Suprapubic skin (tissue), 4 donors: ENCODE results near the gene ANKRD35. TPM values are rescaled to one million over a fixed set of nuclear protein-coding genes. Genes with fewer than 3 reads are reported as not detected.
A peak's percentile ranks its signal among the peaks of the same experiment; 100 is the strongest.

Experiments used
- DNase-seq, 2 donors: peaks; one replicate each; pipeline ENCODE4 v3.0.0-alpha.2; 2019; ENCODE audit warnings: low spot score in 2 of 2
- H3K27ac ChIP-seq: fragments of 200-600 bp; sonication (generic); one replicate; pipeline ENCODE4 v1.5.1; 2019
- H3K27me3 ChIP-seq: fragments of 200-600 bp; sonication (generic); one replicate; pipeline ENCODE4 v1.5.1; 2019
- H3K36me3 ChIP-seq: fragments of 200-600 bp; sonication (generic); one replicate; pipeline ENCODE4 v1.5.1; 2019
- H3K4me1 ChIP-seq: fragments of 200-600 bp; sonication (generic); one replicate; pipeline ENCODE4 v1.5.1; 2019
- H3K4me3 ChIP-seq: fragments of 200-600 bp; sonication (generic); one replicate; pipeline ENCODE4 v1.5.1; 2019; ENCODE audit warnings: mild to moderate bottlenecking
- H3K9me3 ChIP-seq: fragments of 200-600 bp; sonication (generic); one replicate; pipeline ENCODE4 v1.5.1; 2019
- EP300 ChIP-seq: sonication (generic); formaldehyde crosslinking; IDR thresholded peaks from one replicate; pipeline ENCODE4 v1.6.1; 2017; ENCODE audit warnings: antibody characterized with exemption
- POLR2A ChIP-seq, 2 donors: fragments of 450-650 bp; IDR thresholded peaks; one replicate each; pipeline ENCODE4 v1.6.1; 2017; ENCODE audit warnings: antibody characterized with exemption in 2 of 2, mild to moderate bottlenecking in 2 of 2, moderate library complexity in 2 of 2
- POLR2AphosphoS5 ChIP-seq, 3 donors: sonication (generic); formaldehyde crosslinking; IDR thresholded peaks; one replicate each; pipeline ENCODE4 v1.6.1; 2017; ENCODE audit warnings: antibody characterized with exemption in 3 of 3
- WGBS: methylation state at CpG from one replicate; pipeline ENCODE4 v1.1.5; 2018; 5-methylcytosine and 5-hydroxymethylcytosine counted together
- total RNA-seq, 4 donors: library from RNA; depleted of rRNA; stranded (reverse); fragments of >200 nt; gene quantifications; one replicate each; pipeline ENCODE4 v1.1.0, GENCODE V29; 2016
- TF ChIP-seq, protein P1 (sequence below), 2 donors: fragments of 200-600 bp in 1 of 2; fragments of 450-650 bp in 1 of 2; sonication (generic) in 1 of 2; IDR thresholded peaks; one replicate each; pipeline ENCODE4 v1.5.1; 2016 to 2019; ENCODE audit warnings: antibody characterized with exemption in 2 of 2, mild to moderate bottlenecking in 1 of 2, moderate library complexity in 1 of 2

The ANKRD35 gene
- total RNA-seq, 4 donors from 2014 or later: 32.9 to 62.7 (median 37.1) TPM

DNA sequence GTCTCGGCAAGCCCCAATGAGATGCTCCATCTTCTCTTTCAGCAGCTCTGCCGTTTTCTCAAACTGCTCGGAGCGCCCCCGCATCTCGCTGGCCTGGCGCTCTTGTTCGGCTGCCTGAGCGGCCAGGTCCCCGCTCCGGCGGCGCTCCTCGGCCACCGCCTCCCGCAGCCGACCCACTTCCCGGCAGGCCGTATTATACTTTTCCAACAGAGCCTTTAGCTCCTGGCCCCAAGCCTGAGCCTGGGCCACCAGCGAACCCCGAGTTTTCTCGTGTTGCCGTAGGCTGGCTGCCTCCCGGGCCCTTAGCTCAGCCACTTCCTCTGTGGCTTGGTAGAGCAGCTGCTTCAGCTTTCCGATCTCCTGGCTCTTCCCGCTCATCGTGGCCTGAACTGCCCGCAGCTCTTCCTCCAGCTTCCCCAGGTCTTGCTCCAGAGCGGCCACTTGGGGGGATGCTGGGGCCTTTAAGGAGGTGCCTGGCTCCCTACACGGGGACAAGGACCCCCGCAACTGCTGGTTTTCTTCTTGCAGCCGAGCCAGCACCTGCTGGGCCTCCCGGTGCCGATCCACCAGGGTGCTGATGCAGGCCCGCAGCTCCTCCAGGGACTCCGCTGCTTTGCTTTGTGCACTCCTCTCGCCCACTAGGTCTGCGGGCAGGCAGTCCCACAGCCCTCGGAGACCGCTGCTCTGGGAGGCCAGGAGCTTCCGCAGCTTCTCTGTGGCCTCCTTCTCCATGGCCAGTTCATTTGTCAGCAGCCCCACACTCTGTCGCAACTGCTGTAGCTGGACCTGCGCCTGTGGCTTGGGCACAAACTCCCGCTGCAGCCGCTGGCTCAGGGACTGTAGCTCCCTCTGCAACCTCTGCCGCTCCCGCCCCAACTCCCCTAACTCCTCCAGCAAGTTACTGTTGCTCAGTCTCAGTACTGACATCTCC lies 13.4 kb downstream of the ANKRD35 start:
- Histone ChIP-seq H3K4me3 (peak overlapping the region; percentile 50), H3K27ac (peak overlapping the region; percentile 80), H3K4me1 (peaks cover 21% of the 10 kb centered on the region), H3K9me3 (no peaks in the 10 kb centered on the region), H3K36me3 (no peaks in the 10 kb centered on the region), H3K27me3 (no peaks in the 10 kb centered on the region)
- TF ChIP-seq POLR2AphosphoS5 (IDR thresholded peaks at IDR 0.05) (no peak), POLR2A (IDR thresholded peaks at IDR 0.05) (no peak), EP300 (no peak)
- TF ChIP-seq, protein P1, sequence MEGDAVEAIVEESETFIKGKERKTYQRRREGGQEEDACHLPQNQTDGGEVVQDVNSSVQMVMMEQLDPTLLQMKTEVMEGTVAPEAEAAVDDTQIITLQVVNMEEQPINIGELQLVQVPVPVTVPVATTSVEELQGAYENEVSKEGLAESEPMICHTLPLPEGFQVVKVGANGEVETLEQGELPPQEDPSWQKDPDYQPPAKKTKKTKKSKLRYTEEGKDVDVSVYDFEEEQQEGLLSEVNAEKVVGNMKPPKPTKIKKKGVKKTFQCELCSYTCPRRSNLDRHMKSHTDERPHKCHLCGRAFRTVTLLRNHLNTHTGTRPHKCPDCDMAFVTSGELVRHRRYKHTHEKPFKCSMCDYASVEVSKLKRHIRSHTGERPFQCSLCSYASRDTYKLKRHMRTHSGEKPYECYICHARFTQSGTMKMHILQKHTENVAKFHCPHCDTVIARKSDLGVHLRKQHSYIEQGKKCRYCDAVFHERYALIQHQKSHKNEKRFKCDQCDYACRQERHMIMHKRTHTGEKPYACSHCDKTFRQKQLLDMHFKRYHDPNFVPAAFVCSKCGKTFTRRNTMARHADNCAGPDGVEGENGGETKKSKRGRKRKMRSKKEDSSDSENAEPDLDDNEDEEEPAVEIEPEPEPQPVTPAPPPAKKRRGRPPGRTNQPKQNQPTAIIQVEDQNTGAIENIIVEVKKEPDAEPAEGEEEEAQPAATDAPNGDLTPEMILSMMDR (IDR thresholded peaks at IDR 0.05): no peak
- peak; percentile 87 to 88 for DNase-seq
- 36% methylated on average over 43 of the region's 47 CpGs for WGBS

DNA sequence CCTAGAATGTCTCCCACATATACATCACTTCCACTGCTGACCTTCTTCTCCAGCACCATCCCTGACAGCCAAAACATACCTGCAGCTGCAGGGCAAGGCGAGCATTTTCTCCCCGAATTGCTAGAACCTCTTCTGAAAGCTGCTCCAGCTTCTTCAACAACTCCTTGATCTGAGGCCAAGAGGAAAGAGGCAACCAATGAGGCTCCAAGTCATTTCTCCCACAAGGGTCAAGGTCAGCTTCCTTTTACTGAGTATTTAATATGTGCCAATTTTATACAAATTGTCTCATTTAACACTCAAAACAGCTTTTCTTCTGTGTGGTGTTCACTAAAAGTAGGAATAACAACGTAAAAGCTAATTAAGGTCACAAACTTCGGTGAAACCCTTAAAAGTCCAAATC lies 17.4 kb downstream of the ANKRD35 start:
- no peaks in the 10 kb centered on the region for H3K27me3 ChIP-seq
- H3K36me3 ChIP-seq: peaks cover 4% of the 10 kb centered on the region
- TF ChIP-seq, protein P1 (IDR thresholded peaks at IDR 0.05): no peak
- TF ChIP-seq POLR2AphosphoS5 (IDR thresholded peaks at IDR 0.05) (no peak), EP300 (no peak), POLR2A (IDR thresholded peaks at IDR 0.05) (no peak)
- no peak for DNase-seq
- H3K27ac ChIP-seq: no peak overlapping the region
- 74% methylated on average over 4 of the region's 4 CpGs for WGBS
- H3K4me3 ChIP-seq: no peak overlapping the region
- peaks cover 20% of the 10 kb centered on the region for H3K4me1 ChIP-seq
- no peaks in the 10 kb centered on the region for H3K9me3 ChIP-seq

DNA sequence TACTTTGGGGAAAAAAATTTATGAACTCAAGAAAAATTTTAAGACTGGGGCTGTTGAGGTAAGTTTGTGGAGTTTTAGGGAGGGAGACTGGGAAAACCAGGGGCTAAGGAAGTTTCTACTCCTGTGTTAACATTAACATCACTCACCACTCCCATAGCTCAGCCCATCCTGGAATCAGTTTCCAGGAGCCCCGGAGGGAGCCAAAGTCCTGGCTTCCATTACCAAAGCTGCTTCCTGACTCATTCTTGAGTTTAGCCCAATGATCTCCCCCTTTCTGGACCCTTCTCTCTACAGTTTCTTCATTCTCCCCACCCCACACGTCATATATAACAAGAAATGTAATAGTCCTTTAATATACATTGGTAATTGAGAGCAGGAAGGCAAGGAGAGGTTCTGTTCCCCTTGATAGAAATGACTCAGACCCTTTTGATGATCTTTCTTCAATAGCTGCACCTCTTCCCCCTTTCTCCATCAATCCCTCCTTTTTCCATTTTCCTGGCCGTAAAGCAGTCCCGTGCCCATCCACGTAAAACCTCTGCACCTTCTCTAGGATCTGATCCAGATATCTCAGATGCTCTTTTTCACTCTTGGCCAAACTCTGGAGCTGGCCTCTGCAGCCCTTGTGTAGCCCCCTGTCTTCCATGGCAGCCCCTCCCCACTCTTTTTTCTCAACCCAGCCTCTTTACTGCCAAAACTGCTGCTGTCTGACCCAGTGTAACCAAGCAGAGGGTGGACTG lies 22.2 kb downstream of the ANKRD35 start:
- no peak for DNase-seq
- no peaks in the 10 kb centered on the region for H3K27me3 ChIP-seq
- H3K9me3 ChIP-seq: no peaks in the 10 kb centered on the region
- TF ChIP-seq POLR2AphosphoS5 (IDR thresholded peaks at IDR 0.05) (no peak), POLR2A (IDR thresholded peaks at IDR 0.05) (no peak), EP300 (no peak)
- TF ChIP-seq, protein P1 (IDR thresholded peaks at IDR 0.05): no peak
- H3K4me3 ChIP-seq: no peak overlapping the region
- no peak overlapping the region for H3K27ac ChIP-seq
- peaks cover 6% of the 10 kb centered on the region for H3K4me1 ChIP-seq
- 64% methylated on average over 5 of the region's 5 CpGs for WGBS
- peaks cover 4% of the 10 kb centered on the region for H3K36me3 ChIP-seq

DNA sequence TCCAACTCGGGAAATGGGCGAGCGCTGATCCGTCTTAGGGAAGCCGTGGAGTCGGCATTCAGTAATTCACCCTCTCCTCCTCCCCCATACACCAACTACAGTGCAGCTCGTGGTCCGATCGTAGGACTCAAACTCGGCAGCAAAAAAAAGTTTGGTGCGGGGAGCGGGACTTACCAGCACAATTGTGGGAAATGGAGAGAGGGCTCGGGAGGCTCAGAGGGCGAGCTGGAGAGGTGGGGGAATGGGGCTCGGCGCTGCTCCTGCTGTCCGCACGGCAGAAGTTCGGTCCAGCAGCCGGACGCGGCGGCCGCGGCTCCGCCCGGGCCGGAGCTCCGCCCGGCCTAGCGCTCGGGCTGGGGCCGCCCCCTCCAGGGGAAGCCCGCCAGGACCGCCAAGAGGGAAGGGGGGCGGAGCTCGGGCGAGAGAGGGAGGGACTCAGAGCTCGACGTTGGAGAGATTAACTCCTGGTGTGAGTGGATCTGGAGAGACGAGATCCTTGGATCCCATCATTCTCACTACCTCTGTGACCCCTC lies 26.1 kb downstream of the ANKRD35 start:
- WGBS: under 1% methylated on average over 18 of the region's 41 CpGs
- Histone ChIP-seq H3K9me3 (no peaks in the 10 kb centered on the region), H3K27me3 (no peaks in the 10 kb centered on the region), H3K36me3 (peaks cover 24% of the 10 kb centered on the region), H3K27ac (peak overlapping the region; percentile 89), H3K4me1 (peaks cover 20% of the 10 kb centered on the region), H3K4me3 (peak overlapping the region; percentile 84)
- peak; percentile 93 to 95 for DNase-seq
- peak in 1 of 2 donors; percentile 50 for TF ChIP-seq POLR2A (IDR thresholded peaks at IDR 0.05)
- TF ChIP-seq POLR2AphosphoS5 (IDR thresholded peaks at IDR 0.05): no peak
- no peak for TF ChIP-seq EP300
- TF ChIP-seq, protein P1 (IDR thresholded peaks at IDR 0.05): no peak
